GM23338 (cell line): ENCODE results near the gene HAUS8. TPM values are rescaled to one million over a fixed set of nuclear protein-coding genes. Genes with fewer than 3 reads are reported as not detected.

Source experiments
- ATAC-seq: fragments of 200-7000 bp; cut with Tn5 transposase; 3 replicates; pipeline ENCODE4 v1.9.1; 2020
- DNase-seq: peaks from one replicate; pipeline ENCODE4 v3.0.0-alpha.2; 2015; ENCODE audit warnings: low spot score
- H2AFZ ChIP-seq: fragments of 200-600 bp; sonication (generic); 2 replicates; pipeline ENCODE4 v1.8.0; 2016; ENCODE audit warnings: antibody characterized with exemption, mild to moderate bottlenecking, moderate library complexity
- H3F3A ChIP-seq: fragments of 200-600 bp; sonication (generic); replicated peaks from 2 replicates; pipeline ENCODE4 v1.8.0; 2017; ENCODE audit warnings: antibody characterized with exemption, mixed run types, low read depth
- H3K27ac ChIP-seq: fragments of 200-600 bp; sonication (generic); 2 replicates; pipeline ENCODE4 v1.6.1; 2016; ENCODE audit warnings: low read depth
- H3K27me3 ChIP-seq: fragments of 200-600 bp; sonication (generic); 2 replicates; pipeline ENCODE4 v1.8.0; 2016; ENCODE audit warnings: mild to moderate bottlenecking, mixed run types, moderate library complexity; ENCODE audit not compliant: insufficient read depth
- H3K36me3 ChIP-seq: fragments of 200-600 bp; sonication (generic); 2 replicates; pipeline ENCODE4 v1.8.0; 2016; ENCODE audit warnings: mild to moderate bottlenecking; ENCODE audit not compliant: insufficient read depth
- H3K4me1 ChIP-seq: fragments of 200-600 bp; sonication (generic); 2 replicates; pipeline ENCODE4 v1.8.0; 2016; ENCODE audit warnings: mild to moderate bottlenecking, moderate library complexity; ENCODE audit not compliant: insufficient read depth
- H3K4me2 ChIP-seq: fragments of 200-600 bp; sonication (generic); 2 replicates; pipeline ENCODE4 v1.7.1; 2017; ENCODE audit warnings: mixed run types
- H3K4me3 ChIP-seq: fragments of 200-600 bp; sonication (generic); 2 replicates; pipeline ENCODE4 v1.6.1; 2016; ENCODE audit warnings: mixed run types
- H3K79me2 ChIP-seq: fragments of 200-600 bp; sonication (generic); replicated peaks from 2 replicates; pipeline ENCODE4 v1.8.0; 2017; ENCODE audit warnings: mild to moderate bottlenecking; ENCODE audit not compliant: insufficient read depth
- H3K9me2 ChIP-seq: fragments of 200-600 bp; sonication (generic); 2 replicates; pipeline ENCODE4 v1.8.0; 2017; ENCODE audit not compliant: insufficient read depth
- H4K20me1 ChIP-seq: fragments of 200-600 bp; sonication (generic); replicated peaks from 2 replicates; pipeline ENCODE4 v1.8.0; 2017; ENCODE audit warnings: mild to moderate bottlenecking; ENCODE audit not compliant: insufficient read depth
- H3K27ac Mint-ChIP-seq: 2 replicates; pipeline ENCODE4 v1.8.0; 2020; ENCODE audit warnings: inconsistent platforms, mild to moderate bottlenecking, moderate library complexity, mixed read lengths
- H3K27me3 Mint-ChIP-seq: 3 replicates; pipeline ENCODE4 v1.8.0; 2022; ENCODE audit warnings: low read depth, mild to moderate bottlenecking, moderate library complexity, mixed read lengths, inconsistent platforms; ENCODE audit not compliant: insufficient read depth, poor library complexity
- H3K36me3 Mint-ChIP-seq: 3 replicates; pipeline ENCODE4 v1.8.0; 2021; ENCODE audit warnings: low read depth, mild to moderate bottlenecking, inconsistent platforms, moderate library complexity, mixed read lengths
- H3K4me1 Mint-ChIP-seq: 3 replicates; pipeline ENCODE4 v1.8.0; 2020; ENCODE audit warnings: mild to moderate bottlenecking, inconsistent platforms, mixed read lengths
- H3K4me3 Mint-ChIP-seq: 3 replicates; pipeline ENCODE4 v1.8.0; 2021; ENCODE audit warnings: moderate library complexity, mild to moderate bottlenecking, inconsistent platforms, mixed read lengths
- H3K9me3 Mint-ChIP-seq: 3 replicates; pipeline ENCODE4 v1.8.0; 2020; ENCODE audit warnings: moderate library complexity, mild to moderate bottlenecking, inconsistent platforms, mixed read lengths
- EZH2phosphoT487 ChIP-seq: fragments of 200-600 bp; sonication (generic); IDR thresholded peaks from one replicate; pipeline ENCODE4 v1.8.1; 2018; ENCODE audit warnings: antibody characterized with exemption; ENCODE audit not compliant: unreplicated experiment
- NANOG ChIP-seq: IDR thresholded peaks from 2 replicates; pipeline ENCODE4 v1.6.1; 2016; ENCODE audit warnings: antibody characterized with exemption, borderline replicate concordance
- POLR2AphosphoS5 ChIP-seq: IDR thresholded peaks from 2 replicates; pipeline ENCODE4 v1.6.1; 2016; ENCODE audit warnings: antibody characterized with exemption, low read depth
- polyA plus RNA-seq: library from polyadenylated mRNA; unstranded; fragments of >200 nt; fragmentation: Nextera tagmentation; extraction: Ambion mirVana; gene quantifications from 2 replicates; pipeline ENCODE4 v1.2.1, GENCODE V29; 2016
- total RNA-seq: library from RNA; depleted of rRNA; stranded (reverse); fragments of >200 nt; shearing (Covaris generic); gene quantifications from 2 replicates; pipeline ENCODE4 v1.2.3, GENCODE V29; 2014
- TF ChIP-seq, protein P1 (sequence below): fragments of 250-450 bp; sonication (Bioruptor Pico); IDR thresholded peaks from 2 replicates; pipeline ENCODE4 v1.5.0; 2020; ENCODE audit warnings: mild to moderate bottlenecking, moderate library complexity
- TF ChIP-seq, protein P2 (sequence below): IDR thresholded peaks from 2 replicates; pipeline ENCODE4 v1.6.1; 2016; ENCODE audit warnings: antibody characterized with exemption

Gene HAUS8
- total and polyA plus RNA-seq, 2 experiments from 2014 or later, result 11.1 to 33.3 TPM

DNA sequence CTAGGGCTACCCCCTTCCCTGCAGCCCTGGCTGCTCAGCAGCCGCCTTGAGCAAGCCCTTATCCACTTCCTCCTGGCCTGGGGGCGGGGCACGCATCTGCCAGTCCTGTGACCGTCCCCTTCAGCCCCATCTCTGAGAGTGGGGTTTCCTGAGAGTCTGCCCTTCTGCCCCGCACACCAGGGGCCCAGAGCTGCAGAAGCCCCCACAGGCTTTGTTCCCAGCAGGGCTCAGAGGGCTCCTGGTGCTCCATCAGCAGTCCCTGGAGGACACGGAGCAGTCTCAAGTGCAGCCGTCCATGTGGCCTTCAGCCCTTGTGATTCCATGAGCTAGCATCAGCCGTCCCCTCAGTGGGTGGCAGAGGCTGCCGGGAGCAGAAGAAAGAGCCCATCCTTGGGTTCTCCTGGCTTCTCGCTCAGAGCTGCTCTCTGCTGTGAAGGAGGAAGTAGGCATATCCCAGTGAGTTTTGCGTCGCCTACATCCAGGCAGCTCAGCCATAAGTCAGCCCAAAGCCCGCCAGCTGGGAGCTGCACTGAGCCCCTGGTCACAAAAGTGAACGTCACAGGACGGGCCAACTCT, 16.6 kb upstream of the HAUS8 start (continued):
- TF ChIP-seq, protein P1, sequence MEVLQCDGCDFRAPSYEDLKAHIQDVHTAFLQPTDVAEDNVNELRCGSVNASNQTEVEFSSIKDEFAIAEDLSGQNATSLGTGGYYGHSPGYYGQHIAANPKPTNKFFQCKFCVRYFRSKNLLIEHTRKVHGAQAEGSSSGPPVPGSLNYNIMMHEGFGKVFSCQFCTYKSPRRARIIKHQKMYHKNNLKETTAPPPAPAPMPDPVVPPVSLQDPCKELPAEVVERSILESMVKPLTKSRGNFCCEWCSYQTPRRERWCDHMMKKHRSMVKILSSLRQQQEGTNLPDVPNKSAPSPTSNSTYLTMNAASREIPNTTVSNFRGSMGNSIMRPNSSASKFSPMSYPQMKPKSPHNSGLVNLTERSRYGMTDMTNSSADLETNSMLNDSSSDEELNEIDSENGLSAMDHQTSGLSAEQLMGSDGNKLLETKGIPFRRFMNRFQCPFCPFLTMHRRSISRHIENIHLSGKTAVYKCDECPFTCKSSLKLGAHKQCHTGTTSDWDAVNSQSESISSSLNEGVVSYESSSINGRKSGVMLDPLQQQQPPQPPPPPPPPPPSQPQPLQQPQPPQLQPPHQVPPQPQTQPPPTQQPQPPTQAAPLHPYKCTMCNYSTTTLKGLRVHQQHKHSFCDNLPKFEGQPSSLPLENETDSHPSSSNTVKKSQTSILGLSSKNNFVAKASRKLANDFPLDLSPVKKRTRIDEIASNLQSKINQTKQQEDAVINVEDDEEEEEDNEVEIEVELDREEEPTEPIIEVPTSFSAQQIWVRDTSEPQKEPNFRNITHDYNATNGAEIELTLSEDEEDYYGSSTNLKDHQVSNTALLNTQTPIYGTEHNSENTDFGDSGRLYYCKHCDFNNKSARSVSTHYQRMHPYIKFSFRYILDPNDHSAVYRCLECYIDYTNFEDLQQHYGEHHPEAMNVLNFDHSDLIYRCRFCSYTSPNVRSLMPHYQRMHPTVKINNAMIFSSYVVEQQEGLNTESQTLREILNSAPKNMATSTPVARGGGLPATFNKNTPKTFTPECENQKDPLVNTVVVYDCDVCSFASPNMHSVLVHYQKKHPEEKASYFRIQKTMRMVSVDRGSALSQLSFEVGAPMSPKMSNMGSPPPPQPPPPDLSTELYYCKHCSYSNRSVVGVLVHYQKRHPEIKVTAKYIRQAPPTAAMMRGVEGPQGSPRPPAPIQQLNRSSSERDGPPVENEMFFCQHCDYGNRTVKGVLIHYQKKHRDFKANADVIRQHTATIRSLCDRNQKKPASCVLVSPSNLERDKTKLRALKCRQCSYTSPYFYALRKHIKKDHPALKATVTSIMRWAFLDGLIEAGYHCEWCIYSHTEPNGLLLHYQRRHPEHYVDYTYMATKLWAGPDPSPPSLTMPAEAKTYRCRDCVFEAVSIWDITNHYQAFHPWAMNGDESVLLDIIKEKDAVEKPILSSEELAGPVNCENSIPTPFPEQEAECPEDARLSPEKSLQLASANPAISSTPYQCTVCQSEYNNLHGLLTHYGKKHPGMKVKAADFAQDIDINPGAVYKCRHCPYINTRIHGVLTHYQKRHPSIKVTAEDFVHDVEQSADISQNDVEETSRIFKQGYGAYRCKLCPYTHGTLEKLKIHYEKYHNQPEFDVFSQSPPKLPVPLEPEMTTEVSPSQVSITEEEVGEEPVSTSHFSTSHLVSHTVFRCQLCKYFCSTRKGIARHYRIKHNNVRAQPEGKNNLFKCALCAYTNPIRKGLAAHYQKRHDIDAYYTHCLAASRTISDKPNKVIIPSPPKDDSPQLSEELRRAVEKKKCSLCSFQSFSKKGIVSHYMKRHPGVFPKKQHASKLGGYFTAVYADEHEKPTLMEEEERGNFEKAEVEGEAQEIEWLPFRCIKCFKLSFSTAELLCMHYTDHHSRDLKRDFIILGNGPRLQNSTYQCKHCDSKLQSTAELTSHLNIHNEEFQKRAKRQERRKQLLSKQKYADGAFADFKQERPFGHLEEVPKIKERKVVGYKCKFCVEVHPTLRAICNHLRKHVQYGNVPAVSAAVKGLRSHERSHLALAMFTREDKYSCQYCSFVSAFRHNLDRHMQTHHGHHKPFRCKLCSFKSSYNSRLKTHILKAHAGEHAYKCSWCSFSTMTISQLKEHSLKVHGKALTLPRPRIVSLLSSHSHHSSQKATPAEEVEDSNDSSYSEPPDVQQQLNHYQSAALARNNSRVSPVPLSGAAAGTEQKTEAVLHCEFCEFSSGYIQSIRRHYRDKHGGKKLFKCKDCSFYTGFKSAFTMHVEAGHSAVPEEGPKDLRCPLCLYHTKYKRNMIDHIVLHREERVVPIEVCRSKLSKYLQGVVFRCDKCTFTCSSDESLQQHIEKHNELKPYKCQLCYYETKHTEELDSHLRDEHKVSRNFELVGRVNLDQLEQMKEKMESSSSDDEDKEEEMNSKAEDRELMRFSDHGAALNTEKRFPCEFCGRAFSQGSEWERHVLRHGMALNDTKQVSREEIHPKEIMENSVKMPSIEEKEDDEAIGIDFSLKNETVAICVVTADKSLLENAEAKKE (CRISPR knock-in tag), result no peak
- no peak for TF ChIP-seq EZH2phosphoT487

DNA sequence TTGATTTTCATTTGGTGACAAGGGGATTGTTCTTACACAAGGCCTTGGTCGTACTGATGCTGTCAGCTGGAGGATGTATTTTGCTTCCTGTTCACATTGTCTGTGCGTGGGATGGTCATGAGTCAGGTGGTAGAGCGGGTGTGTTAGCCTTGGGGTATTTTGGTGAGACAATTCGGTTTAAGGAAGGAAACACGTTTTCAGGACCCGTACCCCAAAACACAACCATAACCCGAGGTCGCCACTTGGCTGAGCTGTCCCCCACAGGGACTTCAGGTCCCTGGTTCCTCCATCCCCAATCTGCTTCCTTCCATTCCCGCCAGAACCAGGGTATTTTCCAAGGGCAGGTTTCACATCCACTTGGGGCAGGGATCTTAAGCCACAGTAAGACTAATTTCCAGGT, 15.3 kb upstream of the HAUS8 start:
- peaks cover 13% of the 10 kb centered on the region; the same call in 1 of the 3 replicates for H3K36me3 Mint-ChIP-seq
- H2AFZ ChIP-seq, result no peak overlapping the region
- no peaks in the 10 kb centered on the region for H3K36me3 ChIP-seq
- peaks cover 12% of the 10 kb centered on the region for H3K27me3 Mint-ChIP-seq
- peaks cover 3% of the 10 kb centered on the region for H4K20me1 ChIP-seq
- ATAC-seq, result no peak
- H3K4me1 ChIP-seq, result peaks cover 6% of the 10 kb centered on the region; the same call in 1 of the 2 replicates
- 0 out of 3 replicates have a peak, but pooled peaks cover 3% of the 10 kb centered on the region for H3K9me3 Mint-ChIP-seq
- no peak overlapping the region for H3K27ac ChIP-seq
- no peak overlapping the region; the same call in 1 of the 2 replicates for H3K27ac Mint-ChIP-seq
- H3K79me2 ChIP-seq, result peaks cover 79% of the 10 kb centered on the region
- no peaks in the 10 kb centered on the region for H3K27me3 ChIP-seq
- H3K4me1 Mint-ChIP-seq, result peaks cover 14% of the 10 kb centered on the region; the same call in 2 of the 3 replicates
- TF ChIP-seq, protein P1 (CRISPR knock-in tag), result no peak
- no peak for TF ChIP-seq POLR2AphosphoS5
- no peak for TF ChIP-seq NANOG
- TF ChIP-seq, protein P2, sequence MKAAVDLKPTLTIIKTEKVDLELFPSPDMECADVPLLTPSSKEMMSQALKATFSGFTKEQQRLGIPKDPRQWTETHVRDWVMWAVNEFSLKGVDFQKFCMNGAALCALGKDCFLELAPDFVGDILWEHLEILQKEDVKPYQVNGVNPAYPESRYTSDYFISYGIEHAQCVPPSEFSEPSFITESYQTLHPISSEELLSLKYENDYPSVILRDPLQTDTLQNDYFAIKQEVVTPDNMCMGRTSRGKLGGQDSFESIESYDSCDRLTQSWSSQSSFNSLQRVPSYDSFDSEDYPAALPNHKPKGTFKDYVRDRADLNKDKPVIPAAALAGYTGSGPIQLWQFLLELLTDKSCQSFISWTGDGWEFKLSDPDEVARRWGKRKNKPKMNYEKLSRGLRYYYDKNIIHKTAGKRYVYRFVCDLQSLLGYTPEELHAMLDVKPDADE, result no peak
- no peak overlapping the region for H3K4me3 Mint-ChIP-seq
- H3F3A ChIP-seq, result no peaks in the 10 kb centered on the region; the same call in 1 of the 2 replicates
- no peaks in the 10 kb centered on the region for H3K9me2 ChIP-seq
- DNase-seq, result no peak
- no peak overlapping the region for H3K4me2 ChIP-seq
- no peak overlapping the region for H3K4me3 ChIP-seq
